Heart left ventricle (tissue), 16 donors: ENCODE measurements around the gene MYO16. TPM values are rescaled to one million over a fixed set of nuclear protein-coding genes. Genes with fewer than 3 reads are reported as not detected.

ENCODE experiments used
- ATAC-seq, 4 donors: fragments of 200-7000 bp; cut with Tn5 transposase; one replicate each; pipeline ENCODE4 v1.9.1; 2020 to 2022; ENCODE audit warnings: moderate library complexity in 4 of 4, mild to moderate bottlenecking in 3 of 4, moderate number of reproducible peaks in 1 of 4
- DNase-seq, 5 donors: peaks; one replicate each; pipeline ENCODE4 v3.0.0-alpha.2; 2020
- H3K27ac ChIP-seq, 12 donors: fragments of 200-600 bp; sonication (generic) in 4 of 12; one replicate each; pipeline versions ENCODE4 v1.5.0 to v1.8.0; 2016 to 2022; ENCODE audit warnings: mild to moderate bottlenecking in 2 of 12
- H3K27me3 ChIP-seq, 9 donors: fragments of 200-600 bp; sonication (generic) in 2 of 9; one replicate each; pipeline versions ENCODE4 v1.5.1 to v1.8.0; 2016 to 2022; ENCODE audit warnings: mild to moderate bottlenecking in 3 of 9
- H3K36me3 ChIP-seq, 9 donors: fragments of 200-600 bp; sonication (generic) in 2 of 9; one replicate each; pipeline versions ENCODE4 v1.5.0 to v1.8.0; 2018 to 2022; ENCODE audit warnings: mild to moderate bottlenecking in 2 of 9
- H3K4me1 ChIP-seq, 12 donors: fragments of 200-600 bp; sonication (generic) in 4 of 12; one replicate each; pipeline versions ENCODE4 v1.5.0 to v1.8.0; 2016 to 2022; ENCODE audit warnings: mild to moderate bottlenecking in 3 of 12
- H3K4me3 ChIP-seq, 12 donors: fragments of 200-600 bp; sonication (generic) in 4 of 12; one replicate each; pipeline versions ENCODE4 v1.5.0 to v1.8.0; 2017 to 2022; ENCODE audit warnings: mild to moderate bottlenecking in 9 of 12, moderate library complexity in 4 of 12
- H3K9me3 ChIP-seq, 12 donors: fragments of 200-600 bp; sonication (generic) in 4 of 12; one replicate each; pipeline versions ENCODE4 v1.5.0 to v1.8.0; 2016 to 2022; ENCODE audit warnings: mild to moderate bottlenecking in 1 of 12
- POLR2A ChIP-seq, 2 donors: fragments of 450-650 bp; IDR thresholded peaks; one replicate each; pipeline ENCODE4 v1.6.1; 2017; ENCODE audit warnings: antibody characterized with exemption in 2 of 2, mild to moderate bottlenecking in 2 of 2, moderate library complexity in 2 of 2
- WGBS, 4 donors: extraction: QIAGEN DNeasy Blood & Tissue Kit in 2 of 4; methylation state at CpG; one replicate each; pipeline versions ENCODE4 v1.1.5 to v1.1.7; 2013 to 2018; 5-methylcytosine and 5-hydroxymethylcytosine counted together
- intact Hi-C, 10 donors: fragments of 100-400 bp; cut with DNase I; formaldehyde crosslinking; loops; one replicate each; pipeline versions ENCODE4 v1.11.1 to v1.14.2; 2022
- polyA plus RNA-seq, 2 donors: library from polyadenylated mRNA; stranded (reverse); fragments of 200-250 nt; gene quantifications; one replicate each; pipeline ENCODE4 v1.2.3, GENCODE V29; 2013
- total RNA-seq, 9 donors: library from RNA; depleted of rRNA in 2 of 9; stranded (reverse); fragments of >200 nt in 2 of 9; fragmentation: NEBNext Ultra II Directional in 3 of 9; extraction: Animal tissue kit (Norgen Biotek cat#: 25700) in 3 of 9; gene quantifications; one replicate each; pipeline versions ENCODE4 v1.1.0 to v1.2.4, GENCODE V29; 2016 to 2023
- TF ChIP-seq, protein P1 (sequence below), 12 donors: fragments of 200-600 bp; sonication (generic) in 4 of 12; IDR thresholded peaks; one replicate each; pipeline versions ENCODE4 v1.5.0 to v1.8.0; 2018 to 2022; ENCODE audit warnings: antibody characterized with exemption in 12 of 12, mild to moderate bottlenecking in 5 of 12
- donor health status: ischemic (EF 13 %, LVEDD 7.1; RV severe dilation, severe dysfunction).
- donor health status: healthy with polysubstance abuse.
- donor health status: DM: no; HTN: yes; CAD: no.
- donor health status: DM: no; HTN: no; CAD: no.
- donor health status: ischemic (EF 25% LVEDD 6.9; RV normal size, moderate dysfunction).
- donor health status: ischemic (EF 25% LVEDD 5.7; RV mildly dilated, moderate dysfunction).
- donor health status: healthy.
- donor health status: DM: yes; HTN: yes; CAD: no.
- donor health status: ischemic (EF 35%, LVEDD 5.7; RV mildly dilated, moderate dysfunction).
- donor health status: nonischemic (EF 11% LVEDD 7.7; RV severe dilation, severe dysfunction).
- donor health status: DM: yes; HTN: yes; CAD: no.
- donor health status: PGD.
- donor health status: ischemic (EF 29% LVEDD 5.4; RV normal size, mild dysfunction).
- donor health status: nonischemic (EF 23%, LVEDD 6.1; RV moderate dilation, normal function).

The MYO16 gene
- total and polyA plus RNA-seq, 11 donors, result 0.16 to 5.2 (median 0.81) TPM

DNA sequence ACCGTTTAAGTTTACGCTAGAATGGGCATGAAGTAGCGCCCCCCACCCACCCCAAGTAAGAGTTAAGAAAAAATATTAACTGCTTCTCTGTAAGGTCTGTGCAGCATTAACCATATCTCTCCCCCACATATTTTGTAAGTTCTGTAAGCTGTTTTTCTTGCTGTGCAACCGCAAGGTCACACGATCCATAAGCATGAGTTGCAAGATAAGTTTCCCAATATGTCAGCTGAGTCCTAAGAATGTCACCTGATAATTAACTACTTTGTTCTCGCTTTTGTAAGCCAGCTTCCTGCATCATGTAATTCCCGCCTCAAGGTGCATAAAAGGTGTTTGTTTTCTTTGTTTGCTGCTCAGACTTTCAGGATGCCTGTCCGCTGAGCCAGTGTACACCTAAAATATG, 187.0 kb downstream of the MYO16 start:
- no peaks in the 10 kb centered on the region for H3K9me3 ChIP-seq
- no peaks in the 10 kb centered on the region for H3K36me3 ChIP-seq
- no peak overlapping the region for H3K4me3 ChIP-seq
- WGBS, 4 donors, result 73 to 75% (median 74%) methylated on average over 8 of the region's 8 CpGs
- H3K27me3 ChIP-seq, result no peaks in the 10 kb centered on the region
- no peaks in the 10 kb centered on the region for H3K4me1 ChIP-seq
- DNase-seq (no peak), ATAC-seq (no peak)
- TF ChIP-seq POLR2A (IDR thresholded peaks at IDR 0.05), result no peak
- TF ChIP-seq, protein P1, sequence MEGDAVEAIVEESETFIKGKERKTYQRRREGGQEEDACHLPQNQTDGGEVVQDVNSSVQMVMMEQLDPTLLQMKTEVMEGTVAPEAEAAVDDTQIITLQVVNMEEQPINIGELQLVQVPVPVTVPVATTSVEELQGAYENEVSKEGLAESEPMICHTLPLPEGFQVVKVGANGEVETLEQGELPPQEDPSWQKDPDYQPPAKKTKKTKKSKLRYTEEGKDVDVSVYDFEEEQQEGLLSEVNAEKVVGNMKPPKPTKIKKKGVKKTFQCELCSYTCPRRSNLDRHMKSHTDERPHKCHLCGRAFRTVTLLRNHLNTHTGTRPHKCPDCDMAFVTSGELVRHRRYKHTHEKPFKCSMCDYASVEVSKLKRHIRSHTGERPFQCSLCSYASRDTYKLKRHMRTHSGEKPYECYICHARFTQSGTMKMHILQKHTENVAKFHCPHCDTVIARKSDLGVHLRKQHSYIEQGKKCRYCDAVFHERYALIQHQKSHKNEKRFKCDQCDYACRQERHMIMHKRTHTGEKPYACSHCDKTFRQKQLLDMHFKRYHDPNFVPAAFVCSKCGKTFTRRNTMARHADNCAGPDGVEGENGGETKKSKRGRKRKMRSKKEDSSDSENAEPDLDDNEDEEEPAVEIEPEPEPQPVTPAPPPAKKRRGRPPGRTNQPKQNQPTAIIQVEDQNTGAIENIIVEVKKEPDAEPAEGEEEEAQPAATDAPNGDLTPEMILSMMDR (IDR thresholded peaks at IDR 0.05), result no peak
- no peak overlapping the region for H3K27ac ChIP-seq
- intact Hi-C loops, result no loop called here

DNA sequence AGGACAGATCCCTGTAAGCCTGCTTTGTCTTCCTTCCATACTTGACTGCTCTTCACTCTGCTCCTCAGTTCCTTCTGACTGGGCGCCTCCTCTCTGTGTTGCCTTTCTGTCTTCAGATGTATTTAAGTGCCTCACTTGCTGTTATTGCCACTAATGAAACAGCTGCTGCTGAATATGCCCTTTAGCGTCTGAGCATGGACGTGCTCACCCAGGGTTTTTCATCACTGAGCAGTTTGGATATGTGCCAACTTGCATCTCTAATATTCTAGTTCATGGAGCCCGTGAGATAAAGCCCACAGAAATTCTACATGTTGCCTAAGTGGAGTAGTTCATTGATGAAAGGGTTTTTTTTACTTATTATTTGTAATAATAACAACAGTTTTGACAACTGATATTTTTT, 198.2 kb downstream of the MYO16 start:
- H3K27ac ChIP-seq, result no peak overlapping the region
- WGBS, 4 donors, result 54 to 61% (median 58%) methylated on average over 4 of the region's 4 CpGs
- peaks cover 0 to 16% (median 3%) of the 10 kb centered on the region in 12 donors for H3K9me3 ChIP-seq
- TF ChIP-seq POLR2A (IDR thresholded peaks at IDR 0.05), result no peak
- TF ChIP-seq, protein P1 (IDR thresholded peaks at IDR 0.05), result no peak
- H3K4me1 ChIP-seq, result no peaks in the 10 kb centered on the region
- H3K36me3 ChIP-seq, result no peaks in the 10 kb centered on the region
- ATAC-seq, result no peak
- H3K27me3 ChIP-seq, result no peaks in the 10 kb centered on the region
- no peak overlapping the region for H3K4me3 ChIP-seq
- intact Hi-C loops, result no loop called here
- no peak for DNase-seq

DNA sequence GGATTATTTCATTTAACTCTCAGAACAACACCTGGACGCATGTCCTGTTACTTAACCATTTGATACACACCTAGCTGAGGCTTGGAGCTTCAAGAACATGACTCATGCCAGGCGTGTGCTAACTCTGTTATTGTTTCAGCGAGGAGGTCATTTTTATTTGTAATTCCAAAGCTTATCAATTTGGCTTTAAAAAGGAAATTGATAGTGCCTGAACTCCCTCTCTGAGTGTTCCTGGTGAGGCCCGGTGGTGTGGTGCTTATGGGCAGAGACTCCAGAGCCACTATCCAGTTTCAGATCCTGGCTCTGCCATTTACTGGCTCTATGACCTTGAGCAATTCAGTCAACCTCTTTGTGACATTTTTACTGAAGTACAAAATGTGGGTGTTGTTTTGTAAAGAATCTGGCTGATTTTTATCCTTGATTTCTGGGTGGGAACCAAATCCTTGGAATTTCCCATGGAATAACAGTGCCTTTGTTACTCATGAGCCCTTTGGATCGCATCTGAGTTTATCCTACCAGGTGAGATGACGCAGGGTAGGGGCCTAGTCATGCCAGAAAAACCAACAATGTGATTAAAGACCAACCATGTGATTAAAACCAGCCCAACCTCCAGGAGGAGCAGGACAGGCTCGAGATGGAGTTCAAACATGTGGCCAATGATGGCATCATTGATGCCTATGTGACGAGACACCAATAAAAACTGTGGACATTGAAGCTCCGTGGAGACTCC, 198.8 kb downstream of the MYO16 start:
- intact Hi-C loops, result no loop called here
- Histone ChIP-seq H3K4me1 (no peaks in the 10 kb centered on the region), H3K27ac (no peak overlapping the region), H3K4me3 (no peak overlapping the region), H3K36me3 (no peaks in the 10 kb centered on the region), H3K9me3 (peaks cover 0 to 16% (median 3%) of the 10 kb centered on the region in 12 donors), H3K27me3 (no peaks in the 10 kb centered on the region)
- WGBS, 4 donors, result 79 to 86% (median 82%) methylated on average over 9 of the region's 9 CpGs
- ATAC-seq (no peak), DNase-seq (no peak)
- TF ChIP-seq, protein P1 (IDR thresholded peaks at IDR 0.05), result no peak
- no peak for TF ChIP-seq POLR2A (IDR thresholded peaks at IDR 0.05)

DNA sequence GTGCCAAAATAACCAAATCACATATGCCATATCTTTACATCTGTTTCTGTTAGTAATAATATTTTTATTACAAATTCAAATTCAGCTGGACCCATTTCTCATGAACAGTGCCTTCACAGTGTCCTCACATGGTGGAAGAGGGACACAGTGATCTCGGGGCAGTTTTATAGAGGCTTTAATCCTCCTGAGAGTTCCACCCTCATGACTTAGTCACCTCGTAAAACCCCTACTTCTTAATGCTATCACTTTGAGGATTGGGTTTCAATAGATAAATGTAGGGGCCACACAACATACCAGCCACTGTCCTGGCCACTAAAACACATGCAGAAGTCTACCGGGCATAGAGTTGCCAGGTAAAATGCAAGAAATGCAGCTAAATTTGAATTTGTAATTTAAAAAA, 201.5 kb downstream of the MYO16 start:
- TF ChIP-seq POLR2A (IDR thresholded peaks at IDR 0.05), result no peak
- TF ChIP-seq, protein P1 (IDR thresholded peaks at IDR 0.05), result no peak
- no peaks in the 10 kb centered on the region for H3K4me1 ChIP-seq
- WGBS, 4 donors, result 77 to 86% (median 82%) methylated on average over 3 of the region's 3 CpGs
- ATAC-seq, result no peak
- intact Hi-C loops, result no loop called here
- DNase-seq, result no peak
- H3K4me3 ChIP-seq, result no peak overlapping the region
- H3K36me3 ChIP-seq, result no peaks in the 10 kb centered on the region
- peaks cover 0 to 16% (median 3%) of the 10 kb centered on the region in 12 donors for H3K9me3 ChIP-seq
- no peak overlapping the region for H3K27ac ChIP-seq
- no peaks in the 10 kb centered on the region for H3K27me3 ChIP-seq
